Occipital lobe (tissue), 3 donors: ENCODE data around the gene DEFB131A. TPM values are rescaled to one million over a fixed set of nuclear protein-coding genes. Genes with fewer than 3 reads are reported as not detected.
"Not testable (repeated sequence)": the region's sequence is repeated elsewhere in the genome, so short reads cannot be mapped to it uniquely, and the experiment has no call there.

Experiments
- DNase-seq: peaks from one replicate; lab custom pipeline; 2025; lab: John Stamatoyannopoulos, UW
- small RNA-seq: library from RNA; depleted of rRNA; stranded (forward); fragments of <200 nt; gene quantifications from one replicate; pipeline ENCODE3, GENCODE V24; 2014
- total RNA-seq: library from RNA; depleted of rRNA; stranded (reverse); fragments of >200 nt; gene quantifications from one replicate; pipeline ENCODE4 v1.2.3, GENCODE V29; 2014

DEFB131A gene
- total RNA-seq, 1 donor from 2014 or later: not detected

- DNase-seq: not testable (repeated sequence)
Observed at GRCh38 chr4:9494256-9495035, 50.2 kb downstream of the DEFB131A start.

DNA sequence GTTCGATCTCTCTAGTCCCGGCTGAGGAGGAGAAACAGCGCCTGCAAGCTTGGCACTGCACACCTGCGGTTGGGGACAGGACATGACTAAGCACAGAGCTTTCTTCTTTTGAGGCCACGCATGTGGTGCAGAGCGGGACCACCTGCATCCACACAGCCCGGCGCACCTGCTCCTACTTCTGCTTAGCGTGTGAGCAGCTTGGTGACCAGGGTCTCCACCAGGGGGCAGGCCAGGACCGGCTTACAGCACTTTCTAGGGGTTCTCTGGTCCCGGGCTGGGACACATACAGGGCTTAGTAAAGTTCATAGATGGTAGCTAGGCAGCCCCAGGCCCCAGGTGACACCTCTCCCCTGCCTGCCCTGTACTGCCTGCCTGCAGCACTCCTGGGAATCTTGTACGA lies 51.2 kb downstream of the DEFB131A start:
- peak; percentile 16 for DNase-seq

DNA sequence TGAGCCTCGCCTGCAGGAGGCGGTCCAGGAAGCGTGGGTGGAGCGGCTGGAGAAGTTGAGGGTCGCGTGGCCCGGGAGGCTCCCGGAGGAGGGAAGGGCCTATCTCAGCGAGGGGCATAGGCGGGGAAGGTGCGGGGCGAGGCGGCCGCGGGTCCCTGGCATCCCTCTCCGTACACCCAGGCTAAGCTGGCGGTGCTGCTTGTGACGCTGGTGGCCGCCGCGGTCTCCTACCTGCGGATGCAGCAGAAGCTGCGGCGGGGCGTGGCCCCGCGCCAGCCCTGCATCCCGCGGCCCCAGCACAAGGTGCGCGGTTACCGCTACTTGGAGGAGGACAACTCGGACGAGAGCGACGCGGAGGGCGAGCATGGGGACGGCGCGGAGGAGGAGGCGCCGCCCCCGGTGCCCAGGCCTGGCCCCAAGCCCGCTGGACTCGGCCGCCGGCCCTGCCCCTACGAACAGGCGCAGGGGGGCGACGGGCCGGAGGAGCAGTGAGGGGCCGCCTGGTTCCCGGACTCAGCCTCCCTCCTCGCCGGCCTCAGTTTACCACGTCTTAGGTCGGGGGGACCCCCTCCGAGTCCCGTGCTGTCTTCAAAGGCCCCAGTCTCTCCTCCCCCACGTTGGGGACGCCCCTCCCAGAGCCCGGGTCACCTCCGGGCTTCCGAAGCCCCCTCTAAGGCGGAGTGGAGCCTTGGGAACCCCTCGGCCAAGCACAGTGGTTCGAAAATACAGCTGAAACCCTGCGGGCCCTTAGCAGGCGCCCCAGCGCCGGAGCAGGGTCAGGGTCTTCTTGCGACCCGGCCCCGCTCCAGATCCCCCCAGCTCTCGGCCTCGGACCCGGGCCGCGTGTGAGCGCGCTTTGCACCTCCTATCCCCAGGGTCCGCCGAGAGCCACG lies 53.6 kb downstream of the DEFB131A start:
- not testable (repeated sequence) for DNase-seq

- DNase-seq: not testable (repeated sequence)
Observed at GRCh38 chr4:9498468-9499040, 54.3 kb downstream of the DEFB131A start.

DNA sequence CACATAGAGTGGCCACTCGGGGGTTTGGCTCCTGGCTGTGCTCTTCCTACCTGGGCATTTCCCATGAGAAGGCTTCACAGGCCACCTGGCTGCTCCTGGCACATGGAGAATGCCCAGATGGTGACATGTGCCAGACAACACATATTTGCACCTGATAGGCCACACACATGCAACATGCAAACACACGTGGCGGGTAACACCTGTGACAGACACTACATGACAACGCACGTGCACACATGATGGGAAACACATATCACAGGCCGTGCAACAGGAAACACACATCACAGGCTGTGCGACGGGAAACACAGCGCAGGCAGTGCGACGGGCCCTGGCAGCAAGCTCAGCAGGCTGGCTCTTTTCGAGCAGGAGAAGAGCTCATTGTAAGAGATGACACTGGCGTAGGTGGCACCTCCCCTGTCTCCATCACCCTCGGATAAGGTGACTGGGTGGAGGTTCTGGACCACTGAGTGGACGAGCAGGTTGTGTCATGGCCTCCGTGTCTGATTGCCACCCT lies 55.8 kb downstream of the DEFB131A start:
- DNase-seq: not testable (repeated sequence)

Small RNAs within 50 kb of the gene (small RNA-seq; reads per million reads assigned to genes)
- not detected for gene RNA5SP153

Other genes with a start within 250 kb of the DEFB131A start
- gene USP17L10, start 233.8 kb upstream of the DEFB131A start, total RNA-seq: not detected
- gene USP17L11, start 229.0 kb upstream of the DEFB131A start, total RNA-seq: not detected
- not detected for gene USP17L12, start 224.3 kb upstream of the DEFB131A start, total RNA-seq
- not detected for gene USP17L13, start 219.5 kb upstream of the DEFB131A start, total RNA-seq
- gene USP17L15, start 210.0 kb upstream of the DEFB131A start, total RNA-seq: not detected
- not detected for gene USP17L17, start 200.5 kb upstream of the DEFB131A start, total RNA-seq
- gene USP17L18, start 195.8 kb upstream of the DEFB131A start, total RNA-seq: not detected
- gene USP17L19, start 191.0 kb upstream of the DEFB131A start, total RNA-seq: not detected
- not detected for gene USP17L20, start 186.3 kb upstream of the DEFB131A start, total RNA-seq
- not detected for gene USP17L21, start 181.5 kb upstream of the DEFB131A start, total RNA-seq
- not detected for gene USP17L22, start 176.8 kb upstream of the DEFB131A start, total RNA-seq
- gene USP17L24, start 119.2 kb upstream of the DEFB131A start, total RNA-seq: not detected
- gene USP17L25, start 114.5 kb upstream of the DEFB131A start, total RNA-seq: not detected
- not detected for gene USP17L26, start 109.8 kb upstream of the DEFB131A start, total RNA-seq
- not detected for gene USP17L5, start 105.0 kb upstream of the DEFB131A start, total RNA-seq
- gene USP17L27, start 100.3 kb upstream of the DEFB131A start, total RNA-seq: not detected
- not detected for gene USP17L28, start 95.5 kb upstream of the DEFB131A start, total RNA-seq
- gene USP17L29, start 90.8 kb upstream of the DEFB131A start, total RNA-seq: not detected
- gene USP17L30, start 81.3 kb upstream of the DEFB131A start, total RNA-seq: not detected